DMS79 treated with DMSO at 0.1 percent for 48 hours (cell line): Measurements from ENCODE around the gene VRTN.

ENCODE experiments used
- DNase-seq: peaks from one replicate; lab custom pipeline; 2025; lab: John Stamatoyannopoulos, UW

Gene VRTN

GRCh38 chr14:74395094-74395493, 46.8 kb downstream of the VRTN start:
- no peak for DNase-seq

- no peak for DNase-seq
These were observed 51.9 kb downstream of the VRTN start for GRCh38 chr14:74400031-74400685.

GRCh38 chr14:74400919-74401503, 52.7 kb downstream of the VRTN start:
- no peak for DNase-seq

GRCh38 chr14:74401504-74402241, 53.4 kb downstream of the VRTN start:
- DNase-seq = peak; percentile 28

- DNase-seq = no peak
These were observed 54.4 kb downstream of the VRTN start for GRCh38 chr14:74402401-74403251.

GRCh38 chr14:74403619-74404417, 55.5 kb downstream of the VRTN start:
- no peak for DNase-seq

- no peak for DNase-seq
These were observed 56.2 kb downstream of the VRTN start for GRCh38 chr14:74404435-74404834.

- no peak for DNase-seq
These were observed 57.4 kb downstream of the VRTN start for GRCh38 chr14:74405663-74406062.

GRCh38 chr14:74407021-74407800, 58.9 kb downstream of the VRTN start:
- DNase-seq = no peak

GRCh38 chr14:74407801-74408154, 59.5 kb downstream of the VRTN start:
- no peak for DNase-seq

- DNase-seq = no peak
These were observed 60.6 kb downstream of the VRTN start for GRCh38 chr14:74408870-74409269.

- no peak for DNase-seq
These were observed 61.2 kb downstream of the VRTN start for GRCh38 chr14:74409441-74409840.
